ENCODE results near the gene PTPRF. TPM values are rescaled to one million over a fixed set of nuclear protein-coding genes. Genes with fewer than 3 reads are reported as not detected.

Gene PTPRF
- total RNA-seq, 6 experiments from 2014 or later = 97.1 to 252 (median 160) TPM

- no peak for DNase-seq
- H3K27me3 ChIP-seq = no peaks in the 10 kb centered on the region
- H3K4me3 ChIP-seq = no peak overlapping the region
- peaks cover 0 to 27% (median 7%) of the 10 kb centered on the region in 4 donors for H3K36me3 ChIP-seq
- no peaks in the 10 kb centered on the region for H3K4me1 ChIP-seq
- 86% methylated on average over 1 of the region's 5 CpGs for WGBS (ENCODE audit: insufficient coverage, low coverage, low lambda C conversion rate, missing lambda C conversion rate)
- no peaks in the 10 kb centered on the region for H3K9me3 ChIP-seq
- peak in 1 of 4 donors; percentile 53 for ATAC-seq
- intact Hi-C loops (cut with DNase I) = no loop called here
- TF ChIP-seq POLR2A (IDR thresholded peaks at IDR 0.05) (no peak), CTCF (IDR thresholded peaks at IDR 0.05) (no peak)
- no peak overlapping the region for H3K27ac ChIP-seq
These were observed 51.5 kb downstream of the PTPRF start for GRCh38 chr1:43582162-43582566.

- Histone ChIP-seq H3K4me1 (no peaks in the 10 kb centered on the region), H3K27me3 (no peaks in the 10 kb centered on the region), H3K4me3 (no peak overlapping the region), H3K27ac (no peak overlapping the region), H3K9me3 (no peaks in the 10 kb centered on the region), H3K36me3 (peaks cover 0 to 27% (median 7%) of the 10 kb centered on the region in 4 donors)
- no peak for ATAC-seq
- TF ChIP-seq POLR2A (IDR thresholded peaks at IDR 0.05) (no peak), CTCF (IDR thresholded peaks at IDR 0.05) (no peak)
- intact Hi-C loops (cut with DNase I) = no loop called here
- DNase-seq = no peak
- WGBS (ENCODE audit: insufficient coverage, low coverage, low lambda C conversion rate, missing lambda C conversion rate) = 96% methylated on average over 5 of the region's 13 CpGs
These were observed 52.4 kb downstream of the PTPRF start for GRCh38 chr1:43583058-43583457.

- Histone ChIP-seq H3K4me1 (no peaks in the 10 kb centered on the region), H3K4me3 (no peak overlapping the region), H3K27me3 (no peaks in the 10 kb centered on the region), H3K9me3 (no peaks in the 10 kb centered on the region), H3K36me3 (peaks cover 0 to 22% (median 7%) of the 10 kb centered on the region in 4 donors), H3K27ac (no peak overlapping the region)
- DNase-seq = no peak
- no peak for ATAC-seq
- 60% methylated on average over 1 of the region's 8 CpGs for WGBS (ENCODE audit: insufficient coverage, low coverage, low lambda C conversion rate, missing lambda C conversion rate)
- intact Hi-C loops (cut with DNase I) = no loop called here
- TF ChIP-seq CTCF (IDR thresholded peaks at IDR 0.05) = no peak
- TF ChIP-seq POLR2A (IDR thresholded peaks at IDR 0.05) = no peak
These were observed 53.5 kb downstream of the PTPRF start for GRCh38 chr1:43584204-43584603.

GRCh38 chr1:43585557-43585956 lies 54.9 kb downstream of the PTPRF start:
- peak in 1 of 4 donors; percentile 23 for ATAC-seq
- Histone ChIP-seq H3K27me3 (no peaks in the 10 kb centered on the region), H3K9me3 (no peaks in the 10 kb centered on the region), H3K27ac (no peak overlapping the region), H3K36me3 (peaks cover 0 to 19% (median 7%) of the 10 kb centered on the region in 4 donors), H3K4me3 (no peak overlapping the region), H3K4me1 (no peaks in the 10 kb centered on the region)
- DNase-seq = no peak
- intact Hi-C loops (cut with DNase I) = no loop called here
- no peak for TF ChIP-seq POLR2A (IDR thresholded peaks at IDR 0.05)
- no peak for TF ChIP-seq CTCF (IDR thresholded peaks at IDR 0.05)
- WGBS (ENCODE audit: insufficient coverage, low coverage, low lambda C conversion rate, missing lambda C conversion rate) = 95% methylated on average over 3 of the region's 10 CpGs
